ENCODE data around the gene ABCB9.
"Not testable (repeated sequence)": the region's sequence is repeated elsewhere in the genome, so short reads cannot be mapped to it uniquely, and the experiment has no call there.

The ABCB9 gene

DNA sequence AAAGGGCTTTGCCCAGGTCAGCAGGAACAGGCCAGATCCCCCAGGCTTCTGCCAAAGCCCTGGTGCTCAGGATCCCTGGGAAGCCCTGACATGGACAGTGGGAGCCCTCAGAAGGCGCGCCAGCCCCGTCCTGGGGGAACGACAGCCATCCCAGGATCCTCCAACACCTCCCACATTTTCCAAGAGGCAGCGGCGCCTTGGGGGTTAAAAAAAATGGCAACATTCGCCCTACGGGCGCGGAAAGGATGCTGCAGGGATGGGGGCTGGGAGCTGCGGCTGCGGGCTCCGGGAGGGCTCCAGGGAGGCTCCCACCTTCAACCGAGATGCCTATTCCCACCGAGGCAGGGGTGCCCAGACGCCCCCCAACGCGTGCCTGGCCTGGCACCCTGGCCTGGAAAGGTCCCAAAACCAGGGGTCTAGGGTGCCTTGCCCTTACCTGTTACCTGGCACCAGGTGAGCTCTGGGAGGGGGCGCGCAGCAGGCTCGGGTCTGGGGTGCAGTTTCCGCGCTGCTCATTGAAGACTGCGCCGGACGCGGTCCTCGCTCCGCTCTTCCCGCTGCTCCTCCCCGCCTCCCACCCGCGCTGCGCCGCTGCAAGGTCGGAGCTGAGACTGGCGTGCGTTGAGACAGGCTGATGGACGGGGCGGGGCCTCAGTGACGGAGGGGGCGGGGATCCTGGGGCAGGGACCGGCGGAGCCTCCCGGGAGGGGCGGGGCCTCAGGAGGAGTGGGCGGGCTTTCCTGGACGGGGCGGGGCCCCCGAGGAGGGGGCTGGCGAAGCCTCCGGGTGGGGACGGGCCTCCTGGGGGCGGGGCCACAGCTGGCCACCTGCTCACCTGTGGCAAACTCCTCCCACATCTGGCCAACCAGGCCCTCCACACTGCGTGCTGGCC is at the start of gene ABCB9:
ABCB9 (minus strand) TSS at position 613 of the 892 bp plus-strand sequence. CDS start 6,228 bp downstream, outside the sequence.
- DNase-seq (ENCODE audit: low read depth), result peak; percentile 90

GRCh38 chr12:123014473-123014872 is 48.2 kb upstream of the ABCB9 start:
- DNase-seq (ENCODE audit: low read depth), result not testable (repeated sequence)

GRCh38 chr12:123013185-123014095 is 47.2 kb upstream of the ABCB9 start:
- DNase-seq (ENCODE audit: low read depth), result no peak

GRCh38 chr12:123011701-123012100 is 45.4 kb upstream of the ABCB9 start:
- DNase-seq (ENCODE audit: low read depth), result no peak

- no peak for DNase-seq (ENCODE audit: low read depth)
Observed at GRCh38 chr12:123010681-123011080, 44.4 kb upstream of the ABCB9 start.

DNA sequence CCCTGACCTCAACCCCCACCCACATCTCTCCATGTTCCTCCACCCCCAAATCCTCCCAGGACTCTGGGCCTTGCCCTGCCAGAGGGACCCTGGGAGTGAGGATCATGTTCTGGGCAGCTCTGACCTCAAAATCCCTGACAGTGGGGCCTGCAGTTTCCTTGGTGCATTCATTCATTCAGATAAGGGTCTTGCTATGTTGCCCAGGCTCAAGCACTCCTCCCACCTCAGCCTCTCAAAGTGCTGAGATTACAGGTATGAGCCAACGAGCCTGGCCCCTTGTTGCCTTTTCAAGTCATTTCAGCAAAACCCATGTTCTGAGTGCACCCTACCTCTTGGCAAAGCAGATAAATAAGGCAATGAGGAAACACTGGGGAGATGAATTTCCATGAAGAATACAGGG is 43.8 kb upstream of the ABCB9 start:
- DNase-seq (ENCODE audit: low read depth), result no peak

DNA sequence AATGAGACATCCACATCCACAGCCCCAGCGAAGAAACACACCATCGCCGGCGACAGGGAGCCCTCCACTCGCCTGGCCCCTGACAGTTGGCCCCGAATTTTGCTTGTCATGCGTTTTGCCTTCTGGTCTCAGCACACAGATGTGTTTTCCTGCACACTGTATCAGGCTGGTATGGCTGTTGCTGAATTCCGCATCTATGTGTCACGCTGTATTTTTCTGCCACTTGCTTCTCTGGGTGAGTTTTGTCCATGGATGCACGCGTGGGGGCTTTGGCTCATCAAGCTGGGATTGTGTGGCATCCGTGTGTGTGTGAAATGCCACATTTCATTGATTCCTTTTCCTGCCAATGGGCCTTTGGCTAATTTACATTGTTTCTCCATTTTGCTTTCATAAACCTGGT is 40.7 kb upstream of the ABCB9 start:
- DNase-seq (ENCODE audit: low read depth), result no peak

DNA sequence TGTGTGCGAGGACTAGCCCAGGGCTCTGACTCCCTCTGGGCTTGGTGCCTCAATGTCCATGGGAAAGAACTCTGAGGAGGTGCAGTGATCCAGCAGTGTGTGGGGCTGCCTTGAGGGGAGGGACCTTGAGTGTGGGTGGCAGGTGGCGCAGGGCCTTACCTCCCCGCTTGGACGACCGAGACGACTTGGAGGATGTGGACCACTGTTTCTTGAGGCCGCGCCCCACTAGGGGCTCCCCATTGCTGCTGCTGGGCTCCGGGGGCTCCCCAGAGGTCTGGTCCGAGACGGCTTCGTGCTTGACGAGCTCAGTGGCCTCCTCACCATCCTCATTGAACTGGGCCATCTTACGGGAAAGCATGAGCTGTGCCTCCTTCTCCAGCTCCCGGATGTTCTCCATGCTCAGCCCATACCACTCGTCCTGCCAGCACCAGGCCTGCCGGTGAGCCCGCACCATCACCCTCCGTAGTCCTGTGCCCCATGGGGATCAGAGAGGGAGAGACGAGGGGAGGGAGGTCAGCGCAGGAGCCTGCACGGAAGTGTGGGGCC is 38.9 kb upstream of the ABCB9 start:
- no peak for DNase-seq (ENCODE audit: low read depth)

DNA sequence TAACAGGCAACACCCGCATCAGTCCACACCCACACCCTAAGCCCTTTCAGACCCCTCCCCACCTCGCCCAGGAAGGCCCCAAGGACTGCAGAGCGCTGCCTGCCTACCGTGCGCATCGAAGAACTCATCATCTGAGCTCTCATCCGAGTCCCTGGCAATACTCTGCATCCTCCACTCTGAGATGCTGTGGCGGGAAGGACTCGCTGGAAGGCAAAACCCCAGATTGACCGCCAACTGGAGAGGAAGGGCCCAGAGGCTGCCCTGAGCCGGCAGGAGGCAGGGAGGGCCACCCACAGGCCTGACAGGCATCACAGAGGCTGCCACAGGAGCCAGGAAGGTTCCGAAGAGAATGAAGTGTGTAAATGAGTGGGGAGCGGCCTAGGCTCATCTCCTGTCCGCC is 38.0 kb upstream of the ABCB9 start:
- DNase-seq (ENCODE audit: low read depth), result no peak

DNA sequence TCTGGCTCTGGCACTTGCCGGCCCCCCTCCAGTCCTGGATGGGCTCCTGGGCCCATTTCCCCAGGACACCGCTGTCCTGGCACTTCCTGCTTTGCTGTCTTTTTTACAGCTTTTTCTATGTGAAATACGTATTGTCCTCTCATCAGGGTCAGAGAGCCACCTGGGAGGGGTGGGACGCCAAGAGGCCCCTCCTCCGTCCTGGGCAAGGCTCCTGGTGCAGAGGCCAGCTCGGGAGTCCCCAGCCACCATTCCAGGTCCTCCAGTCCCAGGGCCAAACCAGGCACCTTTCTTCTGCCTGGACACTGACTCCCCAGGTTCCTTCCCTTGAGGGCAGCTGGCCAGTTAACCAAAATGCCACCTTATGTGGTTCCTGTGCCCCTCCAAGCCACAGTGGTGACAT is 37.0 kb upstream of the ABCB9 start:
- DNase-seq (ENCODE audit: low read depth), result no peak

GRCh38 chr12:123001464-123001863 is 35.2 kb upstream of the ABCB9 start:
- DNase-seq (ENCODE audit: low read depth), result no peak

- DNase-seq (ENCODE audit: low read depth), result no peak
Observed at GRCh38 chr12:123000578-123000977, 34.3 kb upstream of the ABCB9 start.

GRCh38 chr12:122999986-123000420 is 33.7 kb upstream of the ABCB9 start:
- DNase-seq (ENCODE audit: low read depth), result no peak

GRCh38 chr12:122999196-122999946 is 33.1 kb upstream of the ABCB9 start:
- no peak for DNase-seq (ENCODE audit: low read depth)

GRCh38 chr12:122998316-122998715 is 32.1 kb upstream of the ABCB9 start:
- DNase-seq (ENCODE audit: low read depth), result no peak

GRCh38 chr12:122997343-122998250 is 31.3 kb upstream of the ABCB9 start:
- no peak for DNase-seq (ENCODE audit: low read depth)

GRCh38 chr12:122996621-122997342 is 30.5 kb upstream of the ABCB9 start:
- no peak for DNase-seq (ENCODE audit: low read depth)

GRCh38 chr12:122996188-122996601 is 29.9 kb upstream of the ABCB9 start:
- DNase-seq (ENCODE audit: low read depth), result no peak

- no peak for DNase-seq (ENCODE audit: low read depth)
Observed at GRCh38 chr12:122995503-122996187, 29.4 kb upstream of the ABCB9 start.
